WTC11 (cell line): ENCODE data around the gene KRTAP5-3. TPM values are rescaled to one million over a fixed set of nuclear protein-coding genes. Genes with fewer than 3 reads are reported as not detected.

Source experiments
- ATAC-seq: fragments of 200-7000 bp; cut with Tn5 transposase; 2 replicates; pipeline ENCODE4 v1.10.0; 2021; ENCODE audit warnings: mild to moderate bottlenecking, moderate library complexity
- CTCF ChIA-PET: fragments of 300-600 bp; sonication (Branson Sonifier 250); formaldehyde crosslinking; loops from one replicate; lab custom pipeline; 2021; ENCODE audit warnings: antibody characterized with exemption; lab: Charles Lee
- POLR2A ChIA-PET: fragments of 350-600 bp; sonication (Branson Sonifier 250); formaldehyde crosslinking; loops from one replicate; lab custom pipeline; 2021; ENCODE audit warnings: antibody characterized with exemption; lab: Charles Lee
- DNase-seq: peaks from one replicate; pipeline ENCODE4 v3.0.0; 2021; ENCODE audit warnings: low spot score
- H3K27ac Mint-ChIP-seq: 2 replicates; pipeline ENCODE4 v1.8.0; 2021; ENCODE audit warnings: mixed read lengths
- H3K27me3 Mint-ChIP-seq: 2 replicates; pipeline ENCODE4 v1.8.0; 2021; ENCODE audit warnings: low read depth, mild to moderate bottlenecking, moderate library complexity, mixed read lengths
- H3K36me3 Mint-ChIP-seq: 2 replicates; pipeline ENCODE4 v1.8.0; 2021; ENCODE audit warnings: mixed read lengths
- H3K4me1 Mint-ChIP-seq: 2 replicates; pipeline ENCODE4 v1.8.0; 2022; ENCODE audit warnings: mixed read lengths
- H3K4me3 Mint-ChIP-seq: 2 replicates; pipeline ENCODE4 v1.8.0; 2021; ENCODE audit warnings: mild to moderate bottlenecking, moderate library complexity, mixed read lengths
- H3K9me3 Mint-ChIP-seq: 2 replicates; pipeline ENCODE4 v1.8.0; 2021; ENCODE audit warnings: mixed read lengths
- ESRRA ChIP-seq: sonication (generic); formaldehyde crosslinking; IDR thresholded peaks from 2 replicates; pipeline ENCODE4 v1.8.1; 2022; ENCODE audit warnings: mild to moderate bottlenecking, missing genetic modification reagents, borderline replicate concordance
- NR3C1 ChIP-seq: sonication (generic); formaldehyde crosslinking; conservative IDR thresholded peaks from 2 replicates; pipeline ENCODE4 v1.8.1; 2023; ENCODE audit warnings: low read depth, mild to moderate bottlenecking, missing genetic modification reagents
- SMAD3 ChIP-seq: sonication (generic); formaldehyde crosslinking; IDR thresholded peaks from 2 replicates; pipeline ENCODE4 v1.8.0; 2022; ENCODE audit warnings: missing genetic modification reagents, mild to moderate bottlenecking, borderline replicate concordance
- TEAD4 ChIP-seq: sonication (generic); formaldehyde crosslinking; IDR thresholded peaks from 2 replicates; pipeline ENCODE4 v1.8.0; 2022; ENCODE audit warnings: mild to moderate bottlenecking, missing genetic modification reagents
- USF2 ChIP-seq: sonication (generic); formaldehyde crosslinking; IDR thresholded peaks from 2 replicates; pipeline ENCODE4 v1.8.1; 2023; ENCODE audit warnings: mild to moderate bottlenecking, missing genetic modification reagents, moderate library complexity
- ZNF121 ChIP-seq: sonication (generic); formaldehyde crosslinking; IDR thresholded peaks from 2 replicates; pipeline ENCODE4 v1.8.0; 2023; ENCODE audit warnings: missing genetic modification reagents
- ZNF138 ChIP-seq: sonication (generic); formaldehyde crosslinking; conservative IDR thresholded peaks from 2 replicates; pipeline ENCODE4 v1.8.1; 2022; ENCODE audit warnings: mild to moderate bottlenecking, moderate library complexity, missing genetic modification reagents
- ZNF423 ChIP-seq: fragments of 250-450 bp; sonication (Bioruptor Pico); IDR thresholded peaks from 2 replicates; pipeline ENCODE4 v2.1.2; 2022; ENCODE audit warnings: mild to moderate bottlenecking, moderate library complexity
- ZNF671 ChIP-seq: fragments of 250-450 bp; sonication (Bioruptor Pico); IDR thresholded peaks from 2 replicates; pipeline ENCODE4 v1.8.0; 2021; ENCODE audit warnings: mild to moderate bottlenecking
- total RNA-seq: library from RNA; stranded (reverse); gene quantifications from 3 replicates; pipeline ENCODE4 v1.2.3, GENCODE V29; 2021
- TF ChIP-seq, protein P1 (sequence below): fragments of 250-450 bp; sonication (Bioruptor Pico); IDR thresholded peaks from 2 replicates; pipeline ENCODE4 v1.9.0; 2021; ENCODE audit warnings: mild to moderate bottlenecking
- TF ChIP-seq, protein P2 (sequence below): fragments of 250-450 bp; sonication (Bioruptor Pico); IDR thresholded peaks from 2 replicates; pipeline ENCODE4 v1.9.0; 2021; ENCODE audit warnings: mild to moderate bottlenecking, borderline replicate concordance
- TF ChIP-seq, protein P3 (sequence below): sonication (generic); formaldehyde crosslinking; IDR thresholded peaks from 2 replicates; pipeline ENCODE4 v1.8.1; 2022; ENCODE audit warnings: low read depth, mild to moderate bottlenecking, moderate library complexity, missing genetic modification reagents, borderline replicate concordance
- TF ChIP-seq, protein P4 (sequence below): sonication (generic); formaldehyde crosslinking; IDR thresholded peaks from 2 replicates; pipeline ENCODE4 v1.8.1; 2023; ENCODE audit warnings: mild to moderate bottlenecking, moderate library complexity, missing genetic modification reagents

The KRTAP5-3 gene
- total RNA-seq, 1 experiment from 2014 or later = not detected

DNA sequence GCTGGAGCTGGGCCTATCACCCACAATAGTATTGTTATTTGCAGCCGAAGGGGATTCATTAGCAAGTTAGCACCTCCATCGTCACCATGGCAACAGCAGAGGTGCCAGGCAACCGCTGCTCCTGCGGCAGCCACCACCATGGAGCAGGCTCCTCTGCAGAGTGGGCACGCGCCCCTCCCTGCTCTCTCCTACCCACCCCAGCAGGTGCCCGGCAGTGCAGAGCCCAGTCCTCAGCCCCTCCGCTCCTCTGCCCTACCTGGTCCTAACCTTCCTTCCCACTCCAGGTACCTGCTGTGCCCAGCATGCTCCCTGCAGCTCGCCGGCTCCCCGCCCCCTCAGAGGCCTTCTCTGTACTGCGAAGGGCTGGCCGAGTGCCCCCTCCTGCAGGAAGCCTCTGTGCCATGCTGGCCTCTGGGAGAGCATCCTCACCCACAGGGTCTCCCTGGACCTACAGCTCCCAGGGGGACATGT is 39.8 kb downstream of the KRTAP5-3 start:
- POLR2A ChIA-PET = no interaction called here
- Mint-ChIP-seq H3K27ac (no peak overlapping the region), H3K9me3 (no peaks in the 10 kb centered on the region), H3K4me1 (peaks cover 13% of the 10 kb centered on the region), H3K4me3 (no peak overlapping the region), H3K36me3 (no peaks in the 10 kb centered on the region), H3K27me3 (peaks cover 41% of the 10 kb centered on the region)
- TF ChIP-seq ZNF138 (CRISPR knock-in tag) = no peak
- TF ChIP-seq TEAD4 (CRISPR knock-in tag) = no peak
- TF ChIP-seq ZNF423 (CRISPR knock-in tag) = peak; percentile 26; the same call in 1 of the 2 replicates
- no peak for TF ChIP-seq ZNF121 (CRISPR knock-in tag)
- peak; percentile 31 for ATAC-seq
- CTCF ChIA-PET = interaction anchor here (0.8 to 14.8 kb wide), 6 partner anchors 10 to 266 kb away, joined by 3 to 457 read pairs (median 9); partner anchors contain the start of gene SYT8
- DNase-seq = peak; percentile 68

DNA sequence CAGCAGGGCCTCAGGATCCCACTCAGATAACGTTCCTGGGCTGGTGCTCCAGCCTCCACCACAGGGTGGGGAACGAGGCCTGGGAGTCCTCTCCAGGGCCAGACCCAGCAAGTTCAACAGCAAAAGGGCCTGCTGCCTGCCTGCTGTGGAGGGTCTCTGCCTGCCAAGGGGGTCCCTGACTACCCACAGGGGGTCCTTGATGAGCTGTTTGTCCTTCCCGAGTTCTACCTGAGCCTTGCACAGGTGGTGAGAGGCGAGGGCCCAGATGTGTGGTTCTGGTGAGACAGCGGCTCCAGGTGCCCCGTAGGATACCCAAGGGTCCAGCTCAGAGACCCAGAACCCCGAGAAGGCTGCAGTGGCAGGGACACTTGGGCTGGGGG is 40.6 kb downstream of the KRTAP5-3 start:
- Mint-ChIP-seq H3K27ac (no peak overlapping the region), H3K27me3 (peaks cover 33% of the 10 kb centered on the region), H3K36me3 (no peaks in the 10 kb centered on the region), H3K4me1 (peaks cover 13% of the 10 kb centered on the region), H3K4me3 (no peak overlapping the region), H3K9me3 (no peaks in the 10 kb centered on the region)
- DNase-seq = no peak
- TF ChIP-seq, protein P1, sequence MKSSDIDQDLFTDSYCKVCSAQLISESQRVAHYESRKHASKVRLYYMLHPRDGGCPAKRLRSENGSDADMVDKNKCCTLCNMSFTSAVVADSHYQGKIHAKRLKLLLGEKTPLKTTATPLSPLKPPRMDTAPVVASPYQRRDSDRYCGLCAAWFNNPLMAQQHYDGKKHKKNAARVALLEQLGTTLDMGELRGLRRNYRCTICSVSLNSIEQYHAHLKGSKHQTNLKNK = no peak
- TF ChIP-seq ZNF121 (CRISPR knock-in tag) (no peak), ZNF671 (CRISPR knock-in tag) (no peak), NR3C1 (CRISPR knock-in tag) (no peak), USF2 (no peak), SMAD3 (no peak), ESRRA (CRISPR knock-in tag) (no peak)
- TF ChIP-seq, protein P2, sequence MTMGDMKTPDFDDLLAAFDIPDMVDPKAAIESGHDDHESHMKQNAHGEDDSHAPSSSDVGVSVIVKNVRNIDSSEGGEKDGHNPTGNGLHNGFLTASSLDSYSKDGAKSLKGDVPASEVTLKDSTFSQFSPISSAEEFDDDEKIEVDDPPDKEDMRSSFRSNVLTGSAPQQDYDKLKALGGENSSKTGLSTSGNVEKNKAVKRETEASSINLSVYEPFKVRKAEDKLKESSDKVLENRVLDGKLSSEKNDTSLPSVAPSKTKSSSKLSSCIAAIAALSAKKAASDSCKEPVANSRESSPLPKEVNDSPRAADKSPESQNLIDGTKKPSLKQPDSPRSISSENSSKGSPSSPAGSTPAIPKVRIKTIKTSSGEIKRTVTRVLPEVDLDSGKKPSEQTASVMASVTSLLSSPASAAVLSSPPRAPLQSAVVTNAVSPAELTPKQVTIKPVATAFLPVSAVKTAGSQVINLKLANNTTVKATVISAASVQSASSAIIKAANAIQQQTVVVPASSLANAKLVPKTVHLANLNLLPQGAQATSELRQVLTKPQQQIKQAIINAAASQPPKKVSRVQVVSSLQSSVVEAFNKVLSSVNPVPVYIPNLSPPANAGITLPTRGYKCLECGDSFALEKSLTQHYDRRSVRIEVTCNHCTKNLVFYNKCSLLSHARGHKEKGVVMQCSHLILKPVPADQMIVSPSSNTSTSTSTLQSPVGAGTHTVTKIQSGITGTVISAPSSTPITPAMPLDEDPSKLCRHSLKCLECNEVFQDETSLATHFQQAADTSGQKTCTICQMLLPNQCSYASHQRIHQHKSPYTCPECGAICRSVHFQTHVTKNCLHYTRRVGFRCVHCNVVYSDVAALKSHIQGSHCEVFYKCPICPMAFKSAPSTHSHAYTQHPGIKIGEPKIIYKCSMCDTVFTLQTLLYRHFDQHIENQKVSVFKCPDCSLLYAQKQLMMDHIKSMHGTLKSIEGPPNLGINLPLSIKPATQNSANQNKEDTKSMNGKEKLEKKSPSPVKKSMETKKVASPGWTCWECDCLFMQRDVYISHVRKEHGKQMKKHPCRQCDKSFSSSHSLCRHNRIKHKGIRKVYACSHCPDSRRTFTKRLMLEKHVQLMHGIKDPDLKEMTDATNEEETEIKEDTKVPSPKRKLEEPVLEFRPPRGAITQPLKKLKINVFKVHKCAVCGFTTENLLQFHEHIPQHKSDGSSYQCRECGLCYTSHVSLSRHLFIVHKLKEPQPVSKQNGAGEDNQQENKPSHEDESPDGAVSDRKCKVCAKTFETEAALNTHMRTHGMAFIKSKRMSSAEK (CRISPR knock-in tag) = no peak
- TF ChIP-seq, protein P3, sequence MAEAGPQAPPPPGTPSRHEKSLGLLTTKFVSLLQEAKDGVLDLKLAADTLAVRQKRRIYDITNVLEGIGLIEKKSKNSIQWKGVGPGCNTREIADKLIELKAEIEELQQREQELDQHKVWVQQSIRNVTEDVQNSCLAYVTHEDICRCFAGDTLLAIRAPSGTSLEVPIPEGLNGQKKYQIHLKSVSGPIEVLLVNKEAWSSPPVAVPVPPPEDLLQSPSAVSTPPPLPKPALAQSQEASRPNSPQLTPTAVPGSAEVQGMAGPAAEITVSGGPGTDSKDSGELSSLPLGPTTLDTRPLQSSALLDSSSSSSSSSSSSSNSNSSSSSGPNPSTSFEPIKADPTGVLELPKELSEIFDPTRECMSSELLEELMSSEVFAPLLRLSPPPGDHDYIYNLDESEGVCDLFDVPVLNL (CRISPR knock-in tag) = no peak
- TF ChIP-seq, protein P4, sequence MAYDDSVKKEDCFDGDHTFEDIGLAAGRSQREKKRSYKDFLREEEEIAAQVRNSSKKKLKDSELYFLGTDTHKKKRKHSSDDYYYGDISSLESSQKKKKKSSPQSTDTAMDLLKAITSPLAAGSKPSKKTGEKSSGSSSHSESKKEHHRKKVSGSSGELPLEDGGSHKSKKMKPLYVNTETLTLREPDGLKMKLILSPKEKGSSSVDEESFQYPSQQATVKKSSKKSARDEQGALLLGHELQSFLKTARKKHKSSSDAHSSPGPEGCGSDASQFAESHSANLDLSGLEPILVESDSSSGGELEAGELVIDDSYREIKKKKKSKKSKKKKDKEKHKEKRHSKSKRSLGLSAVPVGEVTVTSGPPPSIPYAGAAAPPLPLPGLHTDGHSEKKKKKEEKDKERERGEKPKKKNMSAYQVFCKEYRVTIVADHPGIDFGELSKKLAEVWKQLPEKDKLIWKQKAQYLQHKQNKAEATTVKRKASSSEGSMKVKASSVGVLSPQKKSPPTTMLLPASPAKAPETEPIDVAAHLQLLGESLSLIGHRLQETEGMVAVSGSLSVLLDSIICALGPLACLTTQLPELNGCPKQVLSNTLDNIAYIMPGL (CRISPR knock-in tag) = no peak
- ChIA-PET CTCF (interaction anchor here (0.8 to 14.8 kb wide), 7 partner anchors 10 to 267 kb away, joined by 3 to 457 read pairs (median 9); partner anchors contain the start of gene SYT8), POLR2A (no interaction called here)
- ATAC-seq = no peak
